Tibial nerve (tissue), 4 donors: ENCODE measurements around the gene WNT8A. TPM values are rescaled to one million over a fixed set of nuclear protein-coding genes. Genes with fewer than 3 reads are reported as not detected.

ENCODE experiments used
- DNase-seq, 2 donors: peaks; one replicate each; pipeline ENCODE4 v3.0.0-alpha.2; 2019; ENCODE audit warnings: low spot score in 2 of 2
- H3K27ac ChIP-seq, 4 donors: fragments of 200-600 bp; sonication (generic) in 3 of 4; one replicate each; pipeline ENCODE4 v1.5.1; 2017 to 2019; ENCODE audit warnings: mild to moderate bottlenecking in 1 of 4
- H3K27me3 ChIP-seq, 2 donors: fragments of 200-600 bp; sonication (generic) in 1 of 2; one replicate each; pipeline versions ENCODE4 v1.5.1 to v1.6.0; 2017 to 2019
- H3K36me3 ChIP-seq, 3 donors: fragments of 200-600 bp; sonication (generic); one replicate each; pipeline ENCODE4 v1.5.1; 2018 to 2019
- H3K4me1 ChIP-seq, 4 donors: fragments of 200-600 bp; sonication (generic) in 3 of 4; one replicate each; pipeline ENCODE4 v1.5.1; 2017 to 2019
- H3K4me3 ChIP-seq, 4 donors: fragments of 200-600 bp; sonication (generic) in 3 of 4; one replicate each; pipeline ENCODE4 v1.5.1; 2017 to 2019; ENCODE audit warnings: mild to moderate bottlenecking in 1 of 4, moderate library complexity in 1 of 4
- H3K9me3 ChIP-seq, 4 donors: fragments of 200-600 bp; sonication (generic) in 3 of 4; one replicate each; pipeline ENCODE4 v1.5.1; 2017 to 2019
- EP300 ChIP-seq, 2 donors: sonication (generic); formaldehyde crosslinking; IDR thresholded peaks; one replicate each; pipeline ENCODE4 v1.6.1; 2017; ENCODE audit warnings: antibody characterized with exemption in 2 of 2, mild to moderate bottlenecking in 1 of 2
- POLR2A ChIP-seq, 2 donors: fragments of 450-650 bp; IDR thresholded peaks; one replicate each; pipeline ENCODE4 v1.6.1; 2017; ENCODE audit warnings: antibody characterized with exemption in 2 of 2, mild to moderate bottlenecking in 2 of 2, moderate library complexity in 2 of 2
- WGBS, 2 donors: methylation state at CpG; one replicate each; pipeline ENCODE4 v1.1.5; 2018; 5-methylcytosine and 5-hydroxymethylcytosine counted together
- total RNA-seq, 4 donors: library from RNA; depleted of rRNA; stranded (reverse); fragments of >200 nt; gene quantifications; one replicate each; pipeline ENCODE4 v1.1.0, GENCODE V29; 2016
- TF ChIP-seq, protein P1 (sequence below), 5 experiments: fragments of 200-600 bp in 3 of 5; fragments of 450-650 bp in 2 of 5; sonication (generic) in 3 of 5; IDR thresholded peaks; one replicate each; pipeline ENCODE4 v1.5.1; 2016 to 2019; ENCODE audit warnings: antibody characterized with exemption in 5 of 5, mild to moderate bottlenecking in 3 of 5, moderate library complexity in 2 of 5

The WNT8A gene
- total RNA-seq, 4 donors from 2014 or later, result not detected

DNA sequence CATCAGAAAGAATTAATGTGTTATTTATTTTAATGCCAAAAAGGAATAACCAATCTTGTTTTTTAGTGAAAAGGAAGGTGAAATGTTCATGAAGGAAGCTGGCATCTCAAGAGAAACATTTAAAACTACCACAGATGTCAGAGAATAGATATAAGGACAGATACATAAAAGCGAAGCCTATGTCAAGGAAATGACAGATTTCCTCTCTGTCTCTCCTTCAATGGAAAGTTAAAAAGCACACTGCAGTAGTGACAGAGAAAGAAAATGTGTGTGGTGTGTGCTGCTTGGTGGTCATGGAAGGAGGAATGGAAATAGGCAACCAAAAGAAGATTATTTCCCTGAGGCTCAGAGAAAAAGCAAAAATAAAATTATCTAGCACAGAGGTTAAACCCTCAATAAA is 9.2 kb downstream of the WNT8A start:
- WGBS, 2 donors, result 69 to 71% methylated on average over 1 of the region's 1 CpG
- Histone ChIP-seq H3K4me1 (no peaks in the 10 kb centered on the region), H3K27me3 (no peaks in the 10 kb centered on the region), H3K9me3 (no peaks in the 10 kb centered on the region), H3K4me3 (no peak overlapping the region), H3K36me3 (no peaks in the 10 kb centered on the region), H3K27ac (no peak overlapping the region)
- DNase-seq, result no peak
- TF ChIP-seq, protein P1, sequence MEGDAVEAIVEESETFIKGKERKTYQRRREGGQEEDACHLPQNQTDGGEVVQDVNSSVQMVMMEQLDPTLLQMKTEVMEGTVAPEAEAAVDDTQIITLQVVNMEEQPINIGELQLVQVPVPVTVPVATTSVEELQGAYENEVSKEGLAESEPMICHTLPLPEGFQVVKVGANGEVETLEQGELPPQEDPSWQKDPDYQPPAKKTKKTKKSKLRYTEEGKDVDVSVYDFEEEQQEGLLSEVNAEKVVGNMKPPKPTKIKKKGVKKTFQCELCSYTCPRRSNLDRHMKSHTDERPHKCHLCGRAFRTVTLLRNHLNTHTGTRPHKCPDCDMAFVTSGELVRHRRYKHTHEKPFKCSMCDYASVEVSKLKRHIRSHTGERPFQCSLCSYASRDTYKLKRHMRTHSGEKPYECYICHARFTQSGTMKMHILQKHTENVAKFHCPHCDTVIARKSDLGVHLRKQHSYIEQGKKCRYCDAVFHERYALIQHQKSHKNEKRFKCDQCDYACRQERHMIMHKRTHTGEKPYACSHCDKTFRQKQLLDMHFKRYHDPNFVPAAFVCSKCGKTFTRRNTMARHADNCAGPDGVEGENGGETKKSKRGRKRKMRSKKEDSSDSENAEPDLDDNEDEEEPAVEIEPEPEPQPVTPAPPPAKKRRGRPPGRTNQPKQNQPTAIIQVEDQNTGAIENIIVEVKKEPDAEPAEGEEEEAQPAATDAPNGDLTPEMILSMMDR (IDR thresholded peaks at IDR 0.05), result no peak
- TF ChIP-seq EP300 (IDR thresholded peaks at IDR 0.05), result no peak
- TF ChIP-seq POLR2A (IDR thresholded peaks at IDR 0.05), result no peak

GRCh38 chr5:138095100-138095907 is 11.5 kb downstream of the WNT8A start:
- TF ChIP-seq, protein P1 (IDR thresholded peaks at IDR 0.05), result no peak
- TF ChIP-seq EP300 (IDR thresholded peaks at IDR 0.05), result no peak
- no peak for TF ChIP-seq POLR2A (IDR thresholded peaks at IDR 0.05)
- 51 to 54% methylated on average over 4 of the region's 4 CpGs for WGBS, 2 donors
- H3K27ac ChIP-seq, result no peak overlapping the region
- no peaks in the 10 kb centered on the region for H3K9me3 ChIP-seq
- no peaks in the 10 kb centered on the region for H3K36me3 ChIP-seq
- H3K4me3 ChIP-seq, result no peak overlapping the region
- H3K4me1 ChIP-seq, result no peaks in the 10 kb centered on the region
- no peaks in the 10 kb centered on the region for H3K27me3 ChIP-seq
- no peak for DNase-seq

- H3K27me3 ChIP-seq, result no peaks in the 10 kb centered on the region
- no peak for DNase-seq
- no peaks in the 10 kb centered on the region for H3K4me1 ChIP-seq
- H3K4me3 ChIP-seq, result no peak overlapping the region
- no peaks in the 10 kb centered on the region for H3K36me3 ChIP-seq
- H3K27ac ChIP-seq, result no peak overlapping the region
- no peak for TF ChIP-seq POLR2A (IDR thresholded peaks at IDR 0.05)
- TF ChIP-seq, protein P1 (IDR thresholded peaks at IDR 0.05), result no peak
- TF ChIP-seq EP300 (IDR thresholded peaks at IDR 0.05), result no peak
- H3K9me3 ChIP-seq, result no peaks in the 10 kb centered on the region
- WGBS, 2 donors, result 77 to 91% methylated on average over 2 of the region's 2 CpGs
Observed at GRCh38 chr5:138096363-138096762, 12.5 kb downstream of the WNT8A start.

DNA sequence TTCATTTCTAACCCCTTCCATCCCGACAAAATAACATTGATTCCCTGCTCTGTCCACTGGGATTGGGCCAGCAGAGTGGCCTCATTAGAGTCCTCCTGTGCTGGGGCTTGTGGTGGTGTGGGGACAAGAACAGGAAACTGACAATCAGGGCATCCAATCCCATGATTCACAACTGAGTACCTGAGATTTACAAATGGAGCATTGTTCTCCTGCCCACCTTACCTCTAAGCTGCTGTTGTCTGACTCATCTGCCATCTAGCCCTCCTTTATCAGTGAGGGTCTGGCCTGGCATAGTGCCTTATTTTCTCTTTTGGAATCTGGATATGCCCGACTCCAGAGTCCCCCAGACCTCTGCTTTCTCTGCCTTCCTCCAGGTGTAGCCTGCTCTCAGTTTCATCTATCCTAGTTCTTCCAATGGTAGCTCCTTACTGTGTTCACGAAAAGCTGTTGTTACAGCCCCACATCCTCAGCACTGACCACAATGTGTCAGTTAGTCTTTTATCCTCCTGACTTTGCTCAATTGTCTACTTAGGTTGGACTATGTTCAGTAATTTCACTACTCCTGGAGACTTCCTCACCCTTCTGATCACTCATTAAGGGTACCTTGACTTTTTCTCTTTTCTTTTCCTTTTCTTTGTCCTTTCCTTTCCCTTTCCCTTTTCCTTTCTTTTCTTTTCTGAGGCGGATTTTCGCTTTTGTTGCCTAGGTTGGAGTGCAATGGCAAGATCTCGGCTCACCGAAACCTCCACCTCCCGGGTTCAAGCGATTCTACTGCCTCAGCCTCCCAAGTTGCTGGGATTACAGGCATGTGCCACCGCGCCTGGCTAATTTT is 13.4 kb downstream of the WNT8A start:
- Histone ChIP-seq H3K9me3 (no peaks in the 10 kb centered on the region), H3K4me1 (no peaks in the 10 kb centered on the region), H3K27me3 (no peaks in the 10 kb centered on the region), H3K4me3 (no peak overlapping the region), H3K36me3 (no peaks in the 10 kb centered on the region), H3K27ac (no peak overlapping the region)
- TF ChIP-seq, protein P1 (IDR thresholded peaks at IDR 0.05), result no peak
- no peak for TF ChIP-seq EP300 (IDR thresholded peaks at IDR 0.05)
- TF ChIP-seq POLR2A (IDR thresholded peaks at IDR 0.05), result no peak
- 92 to 95% methylated on average over 11 of the region's 11 CpGs for WGBS, 2 donors
- no peak for DNase-seq
